Kidney (tissue), 14 donors: ENCODE data around the gene NRXN3. TPM values are rescaled to one million over a fixed set of nuclear protein-coding genes. Genes with fewer than 3 reads are reported as not detected.

Experiments used
- DNase-seq, 5 donors: peaks; one replicate each; pipeline ENCODE4 v3.0.0-alpha.2; 2013 to 2020
- FAIRE-seq: peaks from 2 replicates; lab custom pipeline; 2012; peaks lifted over from hg19 to GRCh38; lab: Jason Lieb, UNC
- H3K27ac ChIP-seq, 2 donors: one replicate each; pipeline ENCODE4 v1.7.0; 2013; ENCODE audit warnings: low read depth in 2 of 2, low read length in 2 of 2, inconsistent platforms in 1 of 2
- H3K27me3 ChIP-seq: one replicate; pipeline ENCODE4 v1.7.1; 2013; ENCODE audit warnings: low read length, inconsistent platforms; ENCODE audit not compliant: control insufficient read depth, insufficient read depth
- H3K36me3 ChIP-seq, 3 donors: one replicate each; pipeline versions ENCODE4 v1.7.0 to v1.7.1; 2013; ENCODE audit warnings: low read length in 3 of 3, control low read depth in 1 of 3, inconsistent platforms in 1 of 3; ENCODE audit not compliant: insufficient read depth in 3 of 3, control insufficient read depth in 2 of 3
- H3K4me1 ChIP-seq, 3 donors: one replicate each; pipeline versions ENCODE4 v1.7.0 to v1.7.1; 2013; ENCODE audit warnings: low read length in 3 of 3, inconsistent platforms in 1 of 3, low read depth in 1 of 3; ENCODE audit not compliant: control insufficient read depth in 2 of 3, insufficient read depth in 2 of 3
- H3K4me3 ChIP-seq, 3 donors: one replicate each; pipeline versions ENCODE4 v1.7.0 to v1.8.1; 2013; ENCODE audit warnings: low read length in 3 of 3, control low read depth in 1 of 3, inconsistent platforms in 1 of 3
- H3K9ac ChIP-seq, 3 donors: one replicate each; pipeline versions ENCODE4 v1.7.0 to v1.7.1; 2013; ENCODE audit warnings: low read length in 3 of 3, control low read depth in 1 of 3, inconsistent platforms in 1 of 3
- H3K9me3 ChIP-seq, 3 donors: one replicate each; pipeline versions ENCODE4 v1.7.0 to v1.7.1; 2013; ENCODE audit warnings: low read length in 3 of 3, control low read depth in 1 of 3, inconsistent platforms in 1 of 3; ENCODE audit not compliant: control insufficient read depth in 2 of 3, insufficient read depth in 1 of 3
- CTCF ChIP-seq: IDR thresholded peaks from 3 replicates; pipeline ENCODE4 v1.5.1; 2012; ENCODE audit warnings: mild to moderate bottlenecking, moderate library complexity, borderline replicate concordance; ENCODE audit not compliant: insufficient read depth; ENCODE audit errors: extremely low read depth
- intact Hi-C: fragments of 100-400 bp; cut with DNase I; formaldehyde crosslinking; loops from one replicate; pipeline ENCODE4 v1.11.1; 2022
- polyA plus RNA-seq: library from polyadenylated mRNA; stranded (reverse); fragments of 350-450 nt; fragmentation: Illumina TruSeq; extraction: RNeasy Lipid Tissue Mini Kit (QIAGEN cat#74804); gene quantifications from one replicate; pipeline ENCODE4 v1.2.3, GENCODE V29; 2014; ENCODE audit warnings: low read depth, low replicate concordance; ENCODE audit not compliant: insufficient read depth
- total RNA-seq: library from RNA; stranded (reverse); fragmentation: NEBNext Ultra II Directional; extraction: Animal tissue kit (Norgen Biotek cat#: 25700); gene quantifications from one replicate; pipeline ENCODE4 v1.2.1, GENCODE V29; 2021
- donor health status: control.
- donor health status: control.
- donor health status: control.
- donor health status: control.
- donor health status: control.
- donor health status: DM: yes; HTN: yes; CAD: no.
- donor health status: Normal renal cell carcinoma (clear cell type).

NRXN3 gene
- total and polyA plus RNA-seq, 2 donors from 2014 or later: 1.5 to 2.4 TPM

- no peak for DNase-seq
- Histone ChIP-seq H3K9ac (no peak overlapping the region), H3K4me1 (no peaks in the 10 kb centered on the region), H3K9me3 (no peaks in the 10 kb centered on the region), H3K36me3 (no peaks in the 10 kb centered on the region), H3K27me3 (no peaks in the 10 kb centered on the region), H3K4me3 (no peak overlapping the region), H3K27ac (no peak overlapping the region)
- no peak for TF ChIP-seq CTCF
- FAIRE-seq: no peak
- intact Hi-C loops: no loop called here
These were observed 504.6 kb downstream of the NRXN3 start for GRCh38 chr14:78674820-78675219.

- FAIRE-seq: no peak
These were observed 513.0 kb downstream of the NRXN3 start for GRCh38 chr14:78683206-78683605.

GRCh38 chr14:78683981-78684380, 513.8 kb downstream of the NRXN3 start:
- Histone ChIP-seq H3K27ac (no peak overlapping the region), H3K9ac (no peak overlapping the region), H3K36me3 (no peaks in the 10 kb centered on the region), H3K4me1 (no peaks in the 10 kb centered on the region), H3K9me3 (no peaks in the 10 kb centered on the region), H3K4me3 (no peak overlapping the region), H3K27me3 (no peaks in the 10 kb centered on the region)
- DNase-seq (no peak), FAIRE-seq (no peak)
- intact Hi-C loops: no loop called here
- no peak for TF ChIP-seq CTCF

More at GRCh38 chr14:78683206-78683605, 513.0 kb downstream of the NRXN3 start:
- H3K9ac ChIP-seq: no peak overlapping the region
- no peak overlapping the region for H3K27ac ChIP-seq
- no peaks in the 10 kb centered on the region for H3K9me3 ChIP-seq
- no peak for TF ChIP-seq CTCF
- H3K36me3 ChIP-seq: no peaks in the 10 kb centered on the region
- no peaks in the 10 kb centered on the region for H3K4me1 ChIP-seq
- H3K27me3 ChIP-seq: no peaks in the 10 kb centered on the region
- no peak for DNase-seq
- no peak overlapping the region for H3K4me3 ChIP-seq
- intact Hi-C loops: no loop called here

- FAIRE-seq: no peak
- H3K4me3 ChIP-seq: no peak overlapping the region
- H3K27me3 ChIP-seq: no peaks in the 10 kb centered on the region
- H3K9me3 ChIP-seq: no peaks in the 10 kb centered on the region
- H3K9ac ChIP-seq: no peak overlapping the region
- H3K27ac ChIP-seq: no peak overlapping the region
- no peak for DNase-seq
- intact Hi-C loops: no loop called here
- H3K4me1 ChIP-seq: no peaks in the 10 kb centered on the region
- no peaks in the 10 kb centered on the region for H3K36me3 ChIP-seq
- TF ChIP-seq CTCF: no peak
These were observed 518.3 kb downstream of the NRXN3 start for GRCh38 chr14:78688503-78688902.
